IPS-20b (cell line): ENCODE data around the gene NOTCH1.

Experiments
- H3K27ac ChIP-seq: one replicate; pipeline ENCODE4 v1.5.1; 2013; ENCODE audit warnings: low read length
- H3K27me3 ChIP-seq: 2 replicates; pipeline ENCODE4 v1.6.1; 2013; ENCODE audit warnings: mild to moderate bottlenecking, low read length, inconsistent platforms; ENCODE audit not compliant: insufficient read depth
- H3K36me3 ChIP-seq: 2 replicates; pipeline ENCODE4 v1.6.1; 2013; ENCODE audit warnings: low read depth, mild to moderate bottlenecking, inconsistent platforms, low read length, moderate library complexity; ENCODE audit not compliant: insufficient read depth
- H3K4me1 ChIP-seq: 2 replicates; pipeline ENCODE4 v1.6.1; 2013; ENCODE audit warnings: mild to moderate bottlenecking, control low read depth, inconsistent platforms, low read length, moderate library complexity; ENCODE audit not compliant: insufficient read depth
- H3K4me3 ChIP-seq: 2 replicates; pipeline ENCODE4 v1.5.1; 2013; ENCODE audit warnings: mild to moderate bottlenecking, low read length, inconsistent platforms
- H3K9ac ChIP-seq: 2 replicates; pipeline ENCODE4 v1.6.1; 2013; ENCODE audit warnings: low read depth, mild to moderate bottlenecking, inconsistent platforms, low read length, moderate library complexity
- H3K9me3 ChIP-seq: 2 replicates; pipeline ENCODE4 v1.6.1; 2013; ENCODE audit warnings: mild to moderate bottlenecking, low read depth, low read length, inconsistent platforms; ENCODE audit not compliant: insufficient read depth

NOTCH1 gene

GRCh38 chr9:136506425-136506824 is 39.4 kb downstream of the NOTCH1 start:
- H3K36me3 ChIP-seq, result peaks cover 93% of the 10 kb centered on the region
- H3K9me3 ChIP-seq, result no peaks in the 10 kb centered on the region

GRCh38 chr9:136505406-136506403 is 40.1 kb downstream of the NOTCH1 start:
- Histone ChIP-seq H3K27me3 (no peaks in the 10 kb centered on the region), H3K36me3 (peaks cover 92% of the 10 kb centered on the region), H3K9me3 (no peaks in the 10 kb centered on the region), H3K4me1 (no peaks in the 10 kb centered on the region), H3K27ac (no peak overlapping the region), H3K9ac (no peak overlapping the region), H3K4me3 (no peak overlapping the region)

More at GRCh38 chr9:136506425-136506824, 39.4 kb downstream of the NOTCH1 start:
- Histone ChIP-seq H3K9ac (no peak overlapping the region), H3K27ac (no peak overlapping the region), H3K27me3 (no peaks in the 10 kb centered on the region), H3K4me3 (no peak overlapping the region), H3K4me1 (no peaks in the 10 kb centered on the region)

GRCh38 chr9:136504512-136505348 is 41.1 kb downstream of the NOTCH1 start:
- Histone ChIP-seq H3K9me3 (no peaks in the 10 kb centered on the region), H3K27ac (no peak overlapping the region), H3K27me3 (no peaks in the 10 kb centered on the region), H3K9ac (no peak overlapping the region), H3K4me1 (no peaks in the 10 kb centered on the region), H3K36me3 (peaks cover 94% of the 10 kb centered on the region), H3K4me3 (no peak overlapping the region)

- Histone ChIP-seq H3K27ac (no peak overlapping the region), H3K9ac (no peak overlapping the region), H3K4me1 (no peaks in the 10 kb centered on the region), H3K4me3 (no peak overlapping the region), H3K27me3 (no peaks in the 10 kb centered on the region), H3K9me3 (no peaks in the 10 kb centered on the region), H3K36me3 (peaks cover 93% of the 10 kb centered on the region)
Observed at GRCh38 chr9:136502940-136503550, 42.8 kb downstream of the NOTCH1 start.

GRCh38 chr9:136502196-136502595 is 43.7 kb downstream of the NOTCH1 start:
- no peaks in the 10 kb centered on the region for H3K27me3 ChIP-seq
- H3K27ac ChIP-seq, result no peak overlapping the region
- H3K4me1 ChIP-seq, result no peaks in the 10 kb centered on the region
- H3K9ac ChIP-seq, result no peak overlapping the region
- no peak overlapping the region for H3K4me3 ChIP-seq
- peaks cover 92% of the 10 kb centered on the region for H3K36me3 ChIP-seq
- no peaks in the 10 kb centered on the region for H3K9me3 ChIP-seq

- H3K4me1 ChIP-seq, result no peaks in the 10 kb centered on the region
- H3K36me3 ChIP-seq, result peaks cover 92% of the 10 kb centered on the region
- no peak overlapping the region for H3K4me3 ChIP-seq
- no peaks in the 10 kb centered on the region for H3K9me3 ChIP-seq
- H3K9ac ChIP-seq, result no peak overlapping the region
- H3K27ac ChIP-seq, result no peak overlapping the region
- no peaks in the 10 kb centered on the region for H3K27me3 ChIP-seq
Observed at GRCh38 chr9:136501686-136502085, 44.2 kb downstream of the NOTCH1 start.

- Histone ChIP-seq H3K36me3 (peaks cover 89% of the 10 kb centered on the region), H3K27me3 (no peaks in the 10 kb centered on the region), H3K4me1 (no peaks in the 10 kb centered on the region), H3K27ac (no peak overlapping the region), H3K9ac (no peak overlapping the region), H3K4me3 (no peak overlapping the region), H3K9me3 (no peaks in the 10 kb centered on the region)
Observed at GRCh38 chr9:136499935-136500910, 45.6 kb downstream of the NOTCH1 start.

- H3K36me3 ChIP-seq, result peaks cover 89% of the 10 kb centered on the region
Observed at GRCh38 chr9:136499071-136499934, 46.5 kb downstream of the NOTCH1 start.

GRCh38 chr9:136497916-136498695 is 47.7 kb downstream of the NOTCH1 start:
- Histone ChIP-seq H3K27me3 (no peaks in the 10 kb centered on the region), H3K4me3 (no peak overlapping the region), H3K4me1 (no peaks in the 10 kb centered on the region), H3K9ac (no peak overlapping the region), H3K27ac (no peak overlapping the region), H3K9me3 (no peaks in the 10 kb centered on the region), H3K36me3 (peaks cover 77% of the 10 kb centered on the region)

More at GRCh38 chr9:136499071-136499934, 46.5 kb downstream of the NOTCH1 start:
- Histone ChIP-seq H3K9ac (no peak overlapping the region), H3K27ac (no peak overlapping the region), H3K4me1 (no peaks in the 10 kb centered on the region), H3K4me3 (no peak overlapping the region), H3K27me3 (no peaks in the 10 kb centered on the region), H3K9me3 (no peaks in the 10 kb centered on the region)
